HuH-7.5 (cell line): ENCODE measurements around the gene UBE2L5.
A peak's percentile ranks its signal among the peaks of the same experiment; 100 is the strongest.

Experiments
- DNase-seq: peaks from one replicate; pipeline ENCODE4 v3.0.0; 2011; ENCODE audit warnings: low spot score

UBE2L5 gene

DNA sequence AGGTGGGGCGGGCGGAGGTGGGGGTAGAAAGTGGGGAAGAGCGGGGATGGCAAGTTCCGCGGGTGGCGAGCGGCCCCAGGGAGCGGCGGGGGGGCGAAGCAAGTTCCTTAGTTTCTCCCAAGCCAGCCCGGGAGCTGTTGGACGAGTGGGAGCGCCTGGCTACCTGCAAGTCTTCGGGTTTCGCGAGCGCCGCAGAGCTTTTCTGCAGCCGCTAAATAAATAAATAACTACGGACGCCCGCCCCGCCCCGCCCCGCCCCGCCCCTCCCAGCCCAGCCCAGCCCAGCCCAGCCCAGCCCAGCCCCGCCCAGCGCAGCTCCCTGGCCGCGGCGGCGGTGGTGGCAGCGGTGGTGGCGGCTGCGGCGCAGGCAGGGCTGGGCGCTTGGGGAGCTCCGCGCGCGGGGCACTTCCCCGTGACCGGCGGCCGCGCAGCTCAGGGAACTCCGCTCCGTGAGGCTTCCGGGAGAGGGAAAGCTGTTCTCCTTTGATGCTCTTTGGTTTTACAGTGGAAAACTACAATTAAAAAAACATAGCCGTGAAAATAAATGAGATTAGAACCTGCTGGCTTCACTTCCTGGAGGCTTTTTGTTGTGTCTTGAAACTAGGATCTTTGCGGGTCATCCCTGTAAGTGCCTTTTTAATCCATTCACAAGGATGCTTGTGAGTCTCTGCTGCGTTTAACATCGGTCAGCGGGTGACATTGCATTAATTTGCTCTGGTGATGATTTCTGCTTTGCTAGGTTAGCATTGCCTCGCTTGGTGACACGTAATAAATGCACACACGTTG, at the start of gene UBE2L5:
Gene UBE2L5 (plus strand): TSS at position 440 of the 786 bp plus-strand sequence. CDS start 5,498 bp downstream, outside the sequence.
- peak; percentile 26 for DNase-seq

DNA sequence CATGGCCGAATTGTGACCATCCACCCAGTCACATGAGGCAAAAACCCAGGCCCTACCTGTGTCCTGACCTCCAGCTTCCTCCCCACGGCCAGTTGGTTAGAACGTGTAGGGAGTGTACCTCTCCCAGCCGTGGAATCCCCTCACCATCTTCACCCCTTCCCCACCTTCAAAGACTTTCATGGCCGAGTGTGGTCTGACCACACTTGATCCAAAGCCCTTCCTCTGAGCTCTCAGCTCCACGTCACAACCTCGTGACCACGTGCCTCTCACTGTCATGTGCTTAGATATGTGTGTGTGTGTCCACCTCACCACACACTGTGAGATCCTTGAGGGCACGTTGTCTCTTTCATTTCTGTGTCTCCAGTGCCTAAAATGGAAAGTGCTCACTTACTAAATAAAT, 48.6 kb upstream of the UBE2L5 start:
- no peak for DNase-seq

DNA sequence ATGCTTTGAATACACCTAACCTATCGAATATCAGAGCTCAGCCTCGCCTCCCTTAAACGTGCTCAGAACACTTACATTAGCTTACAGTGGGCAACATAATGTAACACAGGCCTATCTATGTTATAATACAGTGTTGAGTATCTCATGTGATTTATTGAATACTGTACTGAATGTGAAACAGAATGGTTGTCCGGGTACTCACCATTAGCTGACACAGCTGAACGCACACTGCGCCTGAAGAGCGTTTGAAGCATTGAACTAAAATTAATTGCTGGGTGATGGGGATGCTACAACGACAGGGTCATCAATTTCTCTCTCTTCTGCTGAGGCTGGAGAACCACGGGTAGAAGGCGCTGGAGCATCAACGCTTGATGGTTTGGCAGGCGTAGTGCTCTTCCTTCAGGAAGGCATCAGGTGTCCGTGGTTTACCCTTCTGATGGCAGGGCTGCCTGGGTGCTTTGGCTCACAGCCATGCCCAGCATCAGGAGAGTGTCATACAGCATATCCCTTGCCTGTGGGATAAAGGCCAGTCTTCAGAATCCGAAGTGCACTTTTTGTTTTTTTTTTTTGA, 46.9 kb upstream of the UBE2L5 start:
- no peak for DNase-seq

DNA sequence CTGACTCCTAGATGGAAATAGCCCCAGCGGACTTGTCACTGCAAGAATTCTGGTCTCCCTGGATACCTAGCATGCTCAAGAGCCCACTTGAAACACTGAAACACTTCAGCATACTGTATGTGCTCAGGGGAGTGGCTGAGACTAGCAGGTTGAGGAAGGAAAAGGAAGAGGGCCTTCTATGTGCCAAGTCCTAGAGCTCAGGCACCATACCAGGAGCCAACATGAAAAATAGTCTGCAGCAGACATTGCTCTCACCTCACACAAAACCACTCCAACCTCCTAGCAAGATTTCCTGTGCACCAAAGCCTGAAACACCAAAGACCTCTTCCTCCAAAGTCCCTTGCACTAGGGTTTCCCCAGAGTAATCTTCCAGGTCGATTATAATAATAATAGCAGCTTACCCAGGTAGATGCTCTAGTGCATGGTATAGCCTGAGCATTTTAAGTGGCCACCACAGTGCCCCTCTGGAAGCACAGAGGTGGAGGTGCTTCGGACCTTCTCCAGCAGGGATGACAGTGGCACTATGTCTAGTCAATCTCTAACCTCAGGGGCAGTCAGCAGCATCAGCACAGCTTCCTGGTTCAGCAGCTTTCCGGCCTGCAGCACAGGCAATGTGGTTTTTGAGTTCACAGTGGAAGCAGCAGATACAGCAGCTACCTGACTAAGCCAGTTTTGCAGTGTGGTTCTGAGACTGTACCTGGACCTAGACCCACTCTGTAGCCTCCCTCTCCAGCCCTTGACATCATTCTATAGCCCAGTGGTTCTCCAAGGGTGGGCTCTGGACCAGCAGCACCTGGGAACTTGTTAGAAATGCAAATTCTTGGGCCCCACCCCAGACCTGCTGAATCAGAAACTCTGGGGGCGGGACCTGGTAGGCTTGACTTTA, 45.6 kb upstream of the UBE2L5 start:
- DNase-seq: no peak

DNA sequence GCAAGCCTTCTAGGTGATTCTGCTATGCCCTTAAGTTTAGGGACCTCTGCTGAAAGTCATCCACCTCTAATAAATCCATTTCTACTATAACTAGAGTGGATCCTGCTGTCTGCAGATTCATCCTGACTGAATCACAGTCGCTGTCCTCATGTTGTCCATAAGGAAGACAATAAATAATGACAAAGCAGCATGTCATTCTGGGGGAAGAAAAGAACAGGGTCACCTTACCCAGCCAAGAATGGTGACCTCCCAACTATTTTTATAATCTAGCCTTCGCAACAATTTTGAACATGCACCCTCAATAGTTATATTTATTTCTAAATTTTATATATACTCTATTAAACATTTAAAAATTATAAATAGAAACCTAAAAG, 45.0 kb upstream of the UBE2L5 start:
- no peak for DNase-seq

DNA sequence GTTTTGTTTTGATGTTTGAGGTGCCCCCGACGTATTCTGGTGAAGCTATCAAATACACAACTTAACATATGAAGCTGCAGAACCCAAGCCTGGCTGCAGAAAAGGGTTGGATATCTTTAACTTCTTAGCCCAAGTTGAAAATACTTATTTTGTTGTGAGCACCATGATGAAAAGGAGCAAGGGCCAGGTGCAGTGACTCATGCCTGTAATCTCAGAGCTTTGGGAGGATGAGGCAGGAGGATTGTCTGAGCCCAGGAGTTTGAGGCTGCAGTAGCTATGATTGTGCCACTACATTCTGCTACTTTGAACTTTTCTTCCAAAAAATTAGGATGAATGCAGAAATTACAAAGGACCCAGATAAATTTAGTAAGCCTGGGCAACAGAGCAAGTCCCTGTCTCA, 44.1 kb upstream of the UBE2L5 start:
- DNase-seq: no peak

DNA sequence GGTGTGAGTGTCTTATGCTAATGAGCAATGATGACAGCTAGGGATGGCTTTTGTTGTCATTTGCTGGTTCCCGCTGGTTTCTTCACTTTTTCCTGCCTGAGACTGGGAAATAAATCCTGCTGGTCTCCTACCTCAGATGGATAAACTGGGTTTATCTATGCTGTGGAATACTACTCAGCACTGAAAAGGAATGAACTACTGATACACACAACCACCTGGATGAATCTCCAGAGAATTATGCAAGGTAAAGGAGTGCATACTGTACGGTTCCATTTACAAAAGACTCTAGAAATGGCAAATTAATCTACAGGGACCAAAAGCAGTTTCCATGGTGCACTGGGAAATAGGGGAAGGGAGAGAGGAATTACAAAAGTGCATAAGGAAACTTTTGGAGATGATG, 41.2 kb upstream of the UBE2L5 start:
- no peak for DNase-seq

DNA sequence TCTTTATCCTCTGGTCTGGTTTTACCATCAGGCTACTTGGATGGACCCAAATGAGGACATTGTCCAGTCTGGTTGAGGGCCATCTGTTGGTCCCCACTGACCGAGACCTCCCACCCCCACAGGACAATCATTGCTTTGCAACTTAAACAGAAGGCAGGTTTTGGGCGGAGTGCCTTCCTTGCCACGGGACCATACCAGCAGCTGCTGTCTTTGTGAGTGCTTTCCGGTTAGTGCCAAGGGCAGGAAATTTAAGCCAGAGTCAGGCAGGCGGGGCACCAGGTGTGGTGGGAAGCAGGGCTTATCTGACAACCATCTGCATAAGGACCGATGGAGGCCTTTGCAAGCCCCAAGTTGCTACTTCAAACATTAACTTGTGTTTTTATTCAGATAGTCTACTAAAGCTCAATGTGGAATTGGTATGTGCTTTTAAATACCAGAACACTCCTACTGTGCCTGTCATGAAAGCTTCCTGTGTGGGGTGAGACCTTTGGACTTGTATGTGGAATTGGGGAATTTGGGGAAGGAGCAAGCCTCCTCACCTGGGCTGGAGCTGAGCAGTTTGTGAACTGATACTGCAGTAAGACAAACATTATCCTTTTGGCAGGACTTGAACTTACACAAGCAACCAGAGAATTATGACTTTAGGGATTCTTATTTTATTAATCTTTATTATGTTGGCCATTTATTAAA, 39.3 kb upstream of the UBE2L5 start:
- DNase-seq: no peak

DNA sequence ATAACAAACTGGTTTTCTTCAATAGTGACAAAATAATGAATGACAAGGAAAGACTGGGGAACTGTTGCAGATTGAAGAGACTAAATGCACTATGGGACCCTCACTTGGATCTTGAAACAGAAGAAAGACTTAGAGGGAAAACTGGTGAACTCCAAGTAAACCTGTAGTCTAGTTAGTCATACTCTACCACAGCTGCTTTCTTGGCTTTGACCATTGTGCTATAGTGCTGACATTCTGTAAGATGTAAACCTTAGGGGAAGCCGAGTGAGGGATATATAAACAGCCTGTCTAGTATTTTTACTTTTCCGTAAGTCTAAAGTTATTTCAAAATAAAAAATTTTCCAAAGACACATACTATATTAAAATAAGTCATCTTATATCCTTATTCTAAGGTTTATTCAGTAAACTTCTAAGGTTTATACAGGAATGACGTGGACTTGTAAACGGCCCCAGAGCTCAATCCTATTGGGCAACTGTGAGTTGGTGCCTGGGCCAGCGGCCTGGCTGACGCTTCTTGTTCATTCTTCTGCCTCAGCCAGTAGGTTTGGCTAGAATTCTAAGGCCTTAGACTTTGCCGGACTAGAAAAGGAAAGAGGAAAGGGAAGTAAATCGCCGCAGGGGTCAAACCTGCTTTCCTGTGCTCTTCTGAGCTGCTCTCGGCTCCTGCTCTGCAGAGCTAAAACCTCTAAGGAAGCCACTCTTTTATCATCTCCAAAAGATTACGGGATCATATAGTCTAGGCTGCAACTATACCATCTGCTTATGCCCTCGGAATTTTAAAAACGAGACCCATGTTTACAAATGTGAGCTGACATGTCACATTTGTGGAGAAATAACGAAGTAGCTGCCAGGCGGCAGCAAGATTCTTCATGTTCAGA, 33.6 kb upstream of the UBE2L5 start:
- DNase-seq: no peak

DNA sequence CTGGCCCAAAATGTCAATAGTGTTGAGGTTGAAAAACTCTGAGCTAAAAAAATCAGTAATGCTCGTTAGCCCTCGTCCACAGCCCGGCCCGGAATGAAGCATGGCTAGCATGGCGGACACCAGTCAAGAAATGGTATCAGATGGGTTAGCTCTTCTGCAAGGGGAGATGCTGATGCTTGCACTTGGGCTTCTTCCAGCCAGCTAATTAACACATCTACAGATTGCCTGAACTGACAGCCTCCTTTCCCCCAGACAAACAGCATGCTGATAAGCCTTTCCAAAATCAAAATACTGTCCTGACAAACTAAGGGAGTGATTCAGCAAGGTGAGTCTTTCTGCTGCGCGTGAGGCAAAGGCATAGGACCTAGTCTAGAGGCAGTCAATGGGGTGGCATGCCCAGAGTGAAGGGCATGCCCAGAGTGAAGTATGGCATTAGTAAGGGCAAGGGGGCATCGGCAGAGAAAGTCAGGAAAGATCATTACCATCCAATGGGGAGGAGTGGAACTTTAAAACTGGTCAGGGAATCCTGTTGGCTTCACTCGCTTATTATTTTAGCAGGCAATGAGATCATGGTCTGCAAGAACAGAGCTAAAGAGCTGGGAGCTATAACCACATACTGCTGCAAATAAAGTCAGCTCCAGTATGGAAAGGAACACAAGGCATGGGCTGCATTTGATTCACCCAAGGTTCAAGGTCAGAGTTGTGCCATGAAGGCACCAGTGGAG, 30.2 kb upstream of the UBE2L5 start:
- DNase-seq: no peak

DNA sequence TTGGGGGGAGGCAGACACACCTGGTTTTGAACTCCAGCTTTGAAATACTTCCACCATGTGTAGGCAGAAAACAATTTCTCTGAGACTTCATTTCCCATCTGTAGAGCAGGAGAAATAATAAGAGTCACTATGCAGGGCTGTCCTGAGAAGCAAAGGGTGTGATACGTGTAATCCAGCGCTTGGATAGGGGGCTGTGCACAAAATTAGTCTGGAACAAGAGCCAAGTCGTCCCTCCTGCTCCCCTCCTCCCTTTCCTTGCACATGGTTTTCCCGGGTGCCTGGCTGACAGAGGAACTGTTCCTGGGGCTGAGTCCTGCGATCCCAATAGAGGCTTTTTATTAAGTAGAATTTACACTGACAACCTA, 29.6 kb upstream of the UBE2L5 start:
- no peak for DNase-seq

DNA sequence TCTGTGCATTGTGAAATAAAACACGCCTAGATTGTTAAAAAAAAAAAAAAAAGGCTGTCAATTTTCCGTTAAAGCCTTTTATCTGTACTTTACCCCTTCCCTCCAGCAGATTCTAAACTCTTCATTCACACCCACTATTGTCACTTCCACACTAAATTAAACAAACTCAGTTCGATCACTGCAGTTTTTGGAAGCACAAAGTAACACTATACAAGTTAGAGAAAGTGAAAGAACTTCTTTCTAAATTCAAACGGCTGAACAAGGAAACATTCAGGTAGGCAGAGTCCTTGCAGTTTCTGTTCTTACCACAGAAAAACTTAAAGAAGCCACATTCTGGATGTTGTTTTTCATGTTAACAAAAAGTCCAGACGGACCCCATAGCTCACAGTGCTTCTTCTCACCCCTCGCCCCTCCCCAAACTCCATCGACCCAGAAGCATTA, 27.5 kb upstream of the UBE2L5 start:
- DNase-seq: no peak

DNA sequence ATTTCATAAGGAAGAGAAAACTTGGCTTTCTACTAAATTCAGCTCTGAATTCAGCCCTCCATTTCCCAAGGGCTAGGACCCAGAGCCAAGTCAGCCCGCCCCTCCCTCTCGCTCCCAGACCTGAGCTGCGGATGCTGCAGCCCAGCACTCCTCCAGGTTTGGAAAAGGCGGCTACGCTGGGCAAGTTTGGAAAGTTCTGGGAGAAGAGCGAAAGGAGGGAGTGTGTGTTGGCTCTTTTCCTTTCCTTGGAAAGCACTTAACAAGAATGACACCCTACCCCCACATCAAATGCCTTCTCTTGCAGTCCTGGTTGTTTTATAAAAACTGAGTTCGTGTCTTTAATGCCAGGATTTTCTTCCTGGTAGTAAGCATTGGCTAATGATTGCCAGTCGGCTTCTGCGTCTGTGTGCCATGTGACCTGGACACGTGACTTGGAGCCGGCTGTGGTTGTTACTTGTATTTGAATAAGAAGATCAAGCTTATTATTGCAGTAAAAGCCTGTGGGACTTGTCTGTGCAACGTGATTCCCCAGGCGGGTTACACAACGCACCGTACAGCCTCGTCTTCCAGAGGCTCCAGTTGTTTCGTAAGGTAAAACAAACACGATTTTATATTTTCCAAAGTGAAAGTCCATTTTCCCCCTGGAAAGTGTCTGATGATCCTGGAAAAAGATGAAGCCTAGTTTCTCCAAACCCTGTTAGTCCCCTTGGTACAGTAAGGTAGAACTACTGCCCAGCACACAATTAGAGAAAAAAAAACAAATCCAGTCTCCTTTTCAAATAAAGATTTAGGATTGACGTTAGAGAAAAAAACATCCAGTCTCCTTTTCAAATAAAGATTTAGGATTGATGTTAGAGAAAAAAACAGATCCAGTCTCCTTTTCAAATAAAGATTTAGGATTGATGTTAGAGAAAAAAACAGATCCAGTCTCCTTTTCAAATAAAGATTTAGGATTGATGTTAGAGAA, 26.8 kb upstream of the UBE2L5 start:
- DNase-seq: peak; percentile 44

DNA sequence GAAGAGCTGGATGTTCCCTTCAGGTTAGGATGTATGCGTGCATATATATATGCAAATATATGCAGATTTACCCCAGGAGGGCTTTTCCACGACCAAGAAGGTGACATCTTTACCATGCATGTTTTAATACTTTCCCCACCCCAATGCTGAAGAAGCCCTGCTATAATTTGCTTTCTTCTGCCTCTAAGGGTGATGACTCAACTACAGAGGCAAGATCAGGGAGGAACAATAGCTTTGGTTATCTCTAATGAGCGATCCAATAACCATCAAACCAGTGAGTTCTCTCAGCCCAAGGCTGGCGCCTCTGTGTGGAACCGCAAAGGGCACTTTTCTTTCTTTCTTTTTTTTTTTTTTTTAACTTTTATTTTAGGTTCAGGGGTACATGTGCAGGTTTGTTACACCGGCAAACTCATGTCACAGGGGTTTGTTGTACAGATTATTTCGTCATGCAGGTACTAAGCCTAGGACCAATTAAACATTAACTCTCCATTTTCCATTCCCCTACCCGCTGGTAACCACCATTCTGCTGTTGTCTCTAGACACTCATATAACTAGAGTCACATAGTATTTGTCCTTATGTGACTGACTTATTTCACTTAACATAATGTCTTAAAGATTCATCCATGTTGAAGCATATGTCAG, 25.7 kb upstream of the UBE2L5 start:
- no peak for DNase-seq

DNA sequence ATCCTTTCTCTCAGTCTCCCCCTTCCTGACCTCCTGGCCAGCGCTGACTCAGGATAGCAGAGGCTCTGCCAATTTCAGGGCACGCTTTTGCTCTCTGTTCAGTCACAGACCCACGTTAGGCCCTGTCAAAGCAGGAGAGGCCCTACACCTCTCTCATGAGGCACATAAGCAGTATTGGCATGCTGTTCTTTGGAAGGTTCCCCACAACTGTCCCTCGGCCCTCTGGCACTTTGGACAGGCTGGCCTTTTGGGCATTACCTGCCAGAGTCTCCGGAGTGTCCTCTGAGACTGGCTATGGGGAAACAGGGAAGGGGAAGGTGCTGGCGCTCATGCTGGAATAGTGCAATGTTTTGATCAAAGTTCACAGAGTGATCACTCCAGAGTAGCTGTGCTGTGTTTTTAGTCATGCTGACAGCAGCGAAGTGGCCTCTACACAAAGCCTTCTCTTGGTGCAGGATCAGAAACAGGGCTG, 23.7 kb upstream of the UBE2L5 start:
- no peak for DNase-seq

DNA sequence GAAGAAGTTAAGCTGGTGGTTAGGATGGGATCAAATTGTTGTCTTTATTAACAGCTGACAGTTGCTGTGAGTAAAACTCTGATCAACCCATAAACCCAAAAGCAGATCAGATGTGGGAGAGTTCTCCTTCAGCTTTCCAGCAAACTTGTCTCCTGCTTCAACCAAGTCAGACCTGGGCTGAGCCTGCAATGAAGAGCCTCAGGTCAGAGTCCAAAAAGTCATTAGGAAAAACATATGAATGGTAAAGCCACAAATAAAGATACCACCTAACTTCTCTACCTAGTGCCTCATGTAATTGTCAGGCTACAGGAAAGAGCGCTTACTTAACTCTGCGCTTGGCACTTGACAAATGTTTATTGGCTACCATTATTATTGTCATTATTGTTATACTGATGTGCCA, 21.9 kb upstream of the UBE2L5 start:
- DNase-seq: no peak

DNA sequence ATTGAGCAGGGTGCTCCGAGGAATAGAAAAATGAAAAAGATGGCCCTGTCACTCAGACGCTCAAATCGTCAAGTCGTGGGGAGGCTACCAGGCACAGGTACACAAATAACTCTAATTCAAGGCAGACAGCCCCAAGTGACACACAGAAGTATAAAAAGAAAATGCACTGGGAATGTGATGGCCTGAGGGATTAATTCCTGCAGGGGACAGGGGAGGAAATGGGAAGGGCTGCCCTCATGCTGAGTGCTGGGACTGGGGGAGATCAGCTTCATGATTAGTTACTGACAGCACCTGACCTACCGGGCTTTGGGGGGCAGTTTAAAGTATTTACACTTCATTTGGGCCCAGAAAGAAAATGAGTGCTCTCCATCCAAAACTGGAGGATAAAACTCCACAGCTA, 20.9 kb upstream of the UBE2L5 start:
- DNase-seq: no peak

DNA sequence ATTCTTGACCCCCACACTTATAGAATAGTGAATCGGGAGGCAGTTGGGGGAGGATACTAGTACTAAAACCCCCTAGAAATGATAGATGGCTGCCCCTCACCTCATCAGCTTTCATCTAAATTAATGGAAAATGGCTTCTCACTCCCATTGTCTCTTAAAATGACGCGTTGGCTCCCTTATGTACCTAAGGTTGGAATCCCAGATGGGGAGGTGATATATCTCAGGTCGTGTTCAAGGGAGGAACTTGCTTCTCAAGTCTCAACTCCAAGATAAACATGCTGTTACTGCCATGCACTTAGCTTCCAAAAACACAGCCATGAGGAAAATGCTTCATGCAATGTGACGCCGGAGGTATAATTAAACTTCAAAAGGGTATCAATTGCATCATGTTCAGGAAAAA, 18.8 kb upstream of the UBE2L5 start:
- no peak for DNase-seq

DNA sequence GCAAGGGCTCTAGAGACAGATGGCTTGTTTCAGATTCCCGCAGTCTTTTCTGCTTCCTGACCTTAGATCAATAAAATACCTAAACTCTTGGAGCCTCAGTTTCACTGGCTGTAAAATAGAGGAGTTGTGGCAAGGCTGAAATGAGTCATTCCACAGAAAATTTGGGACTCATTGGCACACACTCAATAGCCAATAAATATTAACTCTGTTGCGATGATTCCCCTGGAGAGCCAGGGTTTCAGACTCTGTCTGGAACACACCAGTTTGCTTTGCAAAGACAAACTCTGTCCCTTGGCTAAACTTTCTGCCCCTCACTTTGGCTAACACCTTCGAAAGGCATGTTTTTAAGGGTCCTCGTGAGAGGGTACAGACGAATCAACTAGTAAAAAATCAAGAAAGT, 18.1 kb upstream of the UBE2L5 start:
- DNase-seq: no peak
